ENCODE data around the gene IGSF9. TPM values are rescaled to one million over a fixed set of nuclear protein-coding genes. Genes with fewer than 3 reads are reported as not detected.

The IGSF9 gene
- total RNA-seq, 1 donor from 2014 or later = 2.1 TPM

- Histone ChIP-seq H3K27me3 (ENCODE audit: insufficient read depth, low read length) (peaks cover 14% of the 10 kb centered on the region), H3K27ac (ENCODE audit: low read depth, low read length) (no peak overlapping the region), H3K4me1 (ENCODE audit: insufficient read depth, low read length) (peaks cover 14% of the 10 kb centered on the region), H3K36me3 (ENCODE audit: insufficient read depth, low read length) (no peaks in the 10 kb centered on the region), H4K20me1 (ENCODE audit: insufficient read depth, low read length) (no peaks in the 10 kb centered on the region), H3K9ac (ENCODE audit: low read length) (no peak overlapping the region), H3K79me2 (ENCODE audit: insufficient read depth, low read length) (no peaks in the 10 kb centered on the region), H3K9me3 (ENCODE audit: insufficient read depth, low read depth, low read length) (no peaks in the 10 kb centered on the region), H2AFZ (ENCODE audit: low read depth, low read length) (no peak overlapping the region), H3K4me2 (ENCODE audit: low read length) (no peak overlapping the region), H3K4me3 (ENCODE audit: insufficient read depth, low read depth, low read length) (no peak overlapping the region)
- no peak overlapping the region for H3K27ac Mint-ChIP-seq (ENCODE audit: unreplicated experiment)
- H3K4me3 Mint-ChIP-seq (ENCODE audit: unreplicated experiment) = no peak overlapping the region
- H3K4me1 Mint-ChIP-seq (ENCODE audit: low read depth, unreplicated experiment) = peaks cover 5% of the 10 kb centered on the region
- DNase-seq (ENCODE audit: low read depth) (no peak), FAIRE-seq (no peak)
- H3K27me3 Mint-ChIP-seq (ENCODE audit: low read depth, unreplicated experiment) = peaks cover 52% of the 10 kb centered on the region
- TF ChIP-seq EZH2 (IDR thresholded peaks at IDR 0.05; ENCODE audit: insufficient read depth, low read length) = no peak
- TF ChIP-seq CTCF (IDR thresholded peaks at IDR 0.05; ENCODE audit: insufficient read depth, low read depth, low read length) = no peak
- no peaks in the 10 kb centered on the region for H3K9me3 Mint-ChIP-seq (ENCODE audit: unreplicated experiment)
- H3K36me3 Mint-ChIP-seq (ENCODE audit: low read depth, unreplicated experiment) = no peaks in the 10 kb centered on the region
Observed at GRCh38 chr1:159943278-159943640, 2.2 kb downstream of the IGSF9 start.

GRCh38 chr1:159942632-159943277 is 2.7 kb downstream of the IGSF9 start:
- no peaks in the 10 kb centered on the region for H4K20me1 ChIP-seq (ENCODE audit: insufficient read depth, low read length)
- Mint-ChIP-seq H3K27me3 (ENCODE audit: low read depth, unreplicated experiment) (peaks cover 53% of the 10 kb centered on the region), H3K4me1 (ENCODE audit: low read depth, unreplicated experiment) (peaks cover 5% of the 10 kb centered on the region), H3K27ac (ENCODE audit: unreplicated experiment) (no peak overlapping the region), H3K9me3 (ENCODE audit: unreplicated experiment) (no peaks in the 10 kb centered on the region), H3K36me3 (ENCODE audit: low read depth, unreplicated experiment) (no peaks in the 10 kb centered on the region), H3K4me3 (ENCODE audit: unreplicated experiment) (no peak overlapping the region)
- no peak for TF ChIP-seq EZH2 (IDR thresholded peaks at IDR 0.05; ENCODE audit: insufficient read depth, low read length)
- no peak for TF ChIP-seq CTCF (IDR thresholded peaks at IDR 0.05; ENCODE audit: insufficient read depth, low read depth, low read length)
- H3K9me3 ChIP-seq (ENCODE audit: insufficient read depth, low read depth, low read length) = no peaks in the 10 kb centered on the region
- DNase-seq (ENCODE audit: low read depth) = no peak
- H3K79me2 ChIP-seq (ENCODE audit: insufficient read depth, low read length) = no peaks in the 10 kb centered on the region
- H3K27me3 ChIP-seq (ENCODE audit: insufficient read depth, low read length) = peaks cover 15% of the 10 kb centered on the region
- no peak for FAIRE-seq
- no peak overlapping the region for H3K4me3 ChIP-seq (ENCODE audit: insufficient read depth, low read depth, low read length)
- no peak overlapping the region for H3K27ac ChIP-seq (ENCODE audit: low read depth, low read length)
- H3K4me2 ChIP-seq (ENCODE audit: low read length) = no peak overlapping the region
- H3K36me3 ChIP-seq (ENCODE audit: insufficient read depth, low read length) = no peaks in the 10 kb centered on the region
- no peak overlapping the region for H3K9ac ChIP-seq (ENCODE audit: low read length)
- H2AFZ ChIP-seq (ENCODE audit: low read depth, low read length) = no peak overlapping the region
- H3K4me1 ChIP-seq (ENCODE audit: insufficient read depth, low read length) = peaks cover 14% of the 10 kb centered on the region
